ENCODE results near the gene LYZL4.

Gene LYZL4

DNA sequence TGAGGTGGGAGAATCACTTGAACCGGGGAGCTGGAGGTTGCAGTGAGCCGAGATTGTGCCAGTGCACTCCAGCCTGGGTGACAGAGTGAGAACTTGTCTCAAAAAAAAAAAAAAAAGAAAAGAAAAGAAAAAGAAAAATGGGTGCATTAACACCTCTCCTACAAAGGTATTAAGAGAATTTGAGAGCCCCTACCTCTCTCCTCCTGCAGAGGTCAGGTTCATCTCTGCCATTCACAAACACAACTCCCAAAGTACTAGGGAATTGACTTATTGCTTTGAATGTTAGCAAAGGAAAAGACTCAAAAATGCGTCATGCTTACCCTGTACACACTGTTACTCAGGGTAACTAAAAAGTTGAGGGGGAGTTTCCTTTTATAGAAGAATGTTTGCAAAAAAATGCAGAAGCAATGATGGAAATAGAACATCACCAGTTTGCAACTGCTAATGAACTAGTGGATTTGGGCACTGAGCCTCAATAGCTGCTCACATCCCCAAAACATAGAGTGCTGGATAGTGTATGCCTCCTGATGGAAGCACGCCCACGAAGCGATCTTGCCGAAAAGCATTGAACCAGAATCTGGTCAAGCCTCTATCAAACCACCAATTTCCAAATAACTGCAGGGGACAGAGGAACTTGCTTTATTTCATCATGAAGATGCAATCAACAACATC is 15.5 kb upstream of the LYZL4 start:
- no peak for DNase-seq (ENCODE audit: low read depth)

DNA sequence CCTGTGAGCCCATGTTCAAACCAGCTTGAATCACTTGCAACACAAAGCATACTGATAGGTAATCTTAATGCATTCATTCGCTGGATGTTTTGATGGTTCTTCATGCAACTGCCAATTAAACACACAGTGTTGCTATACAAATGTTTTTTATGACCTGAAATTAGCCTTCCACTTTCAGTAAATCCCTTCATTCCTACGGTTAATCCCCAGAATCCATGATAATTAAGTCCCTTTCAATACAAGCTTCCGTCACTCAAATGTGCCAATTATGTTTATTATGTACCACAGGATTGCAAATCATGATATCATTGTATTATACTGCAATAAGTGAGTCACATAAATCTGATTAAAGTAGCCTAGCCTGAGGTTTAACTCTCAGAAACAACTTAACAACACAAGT is 14.5 kb upstream of the LYZL4 start:
- no peak for DNase-seq (ENCODE audit: low read depth)

DNA sequence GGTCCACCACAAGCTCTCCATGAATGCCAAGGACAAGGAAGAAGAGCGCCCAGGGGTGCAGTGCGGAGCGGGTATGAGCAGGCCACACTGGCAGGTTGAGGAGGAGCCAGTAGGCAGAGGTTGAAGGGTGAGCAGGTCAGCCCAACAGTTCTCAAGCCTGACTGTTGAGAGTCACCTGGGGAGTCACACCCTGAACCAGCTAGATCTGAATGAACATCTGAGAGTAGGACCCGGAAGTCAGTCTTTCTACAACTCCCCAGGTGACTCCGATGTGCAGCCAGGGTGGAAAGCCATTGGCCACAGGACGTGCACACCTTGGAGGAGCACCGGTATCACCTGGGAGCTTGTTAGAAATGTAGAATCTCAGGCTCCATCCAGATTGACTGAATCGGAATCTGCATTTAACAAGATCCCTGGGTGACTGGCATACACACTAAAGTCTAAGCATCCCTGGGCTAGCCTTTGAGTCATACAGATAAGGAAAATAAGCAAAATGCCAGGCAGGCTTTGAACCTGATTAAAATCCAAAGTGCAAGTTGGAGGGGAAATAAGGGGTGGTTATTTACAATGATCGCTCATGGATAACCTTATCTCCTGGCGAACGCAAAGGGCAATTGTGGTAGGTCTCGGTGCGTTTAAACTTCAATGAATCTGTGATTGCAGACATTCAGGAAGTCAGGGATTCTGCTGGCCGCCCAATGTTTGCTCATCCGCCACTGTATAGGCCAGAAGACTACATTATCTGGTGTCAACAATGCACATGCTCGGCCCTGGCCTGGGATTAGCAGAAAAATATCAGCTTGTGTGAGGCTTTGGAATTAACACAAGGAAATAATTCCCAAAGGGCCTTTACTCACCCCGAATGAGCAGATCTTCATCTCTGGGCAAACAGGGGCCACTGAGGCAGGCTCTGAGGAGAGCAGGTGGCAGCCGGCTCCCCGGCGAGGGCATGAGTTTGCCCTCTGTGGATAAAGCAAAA is 11.7 kb upstream of the LYZL4 start:
- no peak for DNase-seq (ENCODE audit: low read depth)

DNA sequence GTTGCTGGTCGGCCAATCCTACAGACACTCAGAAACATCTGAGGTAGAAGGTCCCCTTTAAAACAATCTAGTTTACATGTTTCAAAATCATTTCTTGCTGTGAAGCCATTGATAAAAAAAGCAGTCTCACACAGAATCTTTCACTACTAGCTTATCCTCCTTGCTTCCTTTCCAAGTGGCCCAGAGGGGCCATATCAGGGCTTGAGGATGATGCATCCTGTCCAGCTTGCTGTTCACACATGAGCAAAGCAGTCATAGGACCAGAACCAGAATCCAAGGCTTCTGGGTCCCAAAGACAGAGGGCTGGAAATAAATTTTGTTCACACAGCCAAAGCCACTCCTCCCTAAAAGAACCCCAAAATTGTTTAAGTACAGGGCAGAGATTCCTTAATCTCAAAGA is 9.2 kb upstream of the LYZL4 start:
- no peak for DNase-seq (ENCODE audit: low read depth)

DNA sequence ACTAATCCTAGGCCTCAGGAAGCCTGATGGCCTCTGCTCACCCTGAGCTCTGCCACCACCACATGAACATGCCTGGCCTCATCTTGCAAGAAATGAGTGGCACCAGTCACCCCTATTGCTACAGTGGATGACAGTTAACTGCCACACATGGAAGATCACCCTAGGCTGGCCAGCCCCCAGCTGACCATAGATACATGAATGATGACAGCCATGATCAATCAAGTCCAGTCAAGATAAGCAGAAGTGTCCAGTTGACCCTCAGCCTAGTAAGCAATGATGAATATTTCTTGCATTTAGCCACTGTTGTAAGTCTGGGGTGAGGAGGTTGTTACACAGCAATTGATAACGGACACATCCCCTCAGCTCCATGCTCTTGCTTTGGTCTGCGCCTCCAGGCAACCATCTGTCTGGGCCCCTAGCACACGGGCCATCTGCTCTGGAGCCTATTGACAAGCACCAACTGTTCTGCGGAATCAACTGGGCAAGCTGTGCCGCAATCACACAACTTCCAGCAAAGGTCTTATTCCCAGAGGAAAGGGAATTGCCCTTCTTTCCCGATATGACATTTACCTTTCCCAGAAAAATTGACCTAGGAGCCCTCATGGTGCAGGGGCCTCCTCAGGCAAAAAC is 2.2 kb upstream of the LYZL4 start:
- DNase-seq (ENCODE audit: low read depth): no peak

DNA sequence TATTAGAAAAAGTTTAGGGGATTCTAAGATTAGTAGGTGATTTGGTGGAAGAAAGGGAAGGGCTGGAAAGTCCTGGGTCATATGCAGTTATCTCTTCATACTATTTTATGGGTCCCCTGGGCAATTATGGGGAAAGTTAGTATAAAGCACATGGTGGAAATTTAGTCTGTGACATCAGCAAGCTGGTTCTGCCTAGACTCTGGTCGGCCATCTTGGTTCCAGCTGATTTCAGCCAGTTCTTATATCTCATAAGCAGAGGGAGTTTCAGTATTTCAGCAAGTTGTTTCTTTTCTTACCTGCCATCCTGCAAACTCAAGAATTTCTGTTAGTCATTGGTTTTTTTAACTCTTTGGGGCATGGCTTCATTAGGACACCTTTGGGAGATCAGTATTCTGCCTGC is 1.0 kb upstream of the LYZL4 start:
- DNase-seq (ENCODE audit: low read depth): no peak

- DNase-seq (ENCODE audit: low read depth): no peak
Measured at GRCh38 chr3:42408156-42408555, 2.3 kb downstream of the LYZL4 start.

DNA sequence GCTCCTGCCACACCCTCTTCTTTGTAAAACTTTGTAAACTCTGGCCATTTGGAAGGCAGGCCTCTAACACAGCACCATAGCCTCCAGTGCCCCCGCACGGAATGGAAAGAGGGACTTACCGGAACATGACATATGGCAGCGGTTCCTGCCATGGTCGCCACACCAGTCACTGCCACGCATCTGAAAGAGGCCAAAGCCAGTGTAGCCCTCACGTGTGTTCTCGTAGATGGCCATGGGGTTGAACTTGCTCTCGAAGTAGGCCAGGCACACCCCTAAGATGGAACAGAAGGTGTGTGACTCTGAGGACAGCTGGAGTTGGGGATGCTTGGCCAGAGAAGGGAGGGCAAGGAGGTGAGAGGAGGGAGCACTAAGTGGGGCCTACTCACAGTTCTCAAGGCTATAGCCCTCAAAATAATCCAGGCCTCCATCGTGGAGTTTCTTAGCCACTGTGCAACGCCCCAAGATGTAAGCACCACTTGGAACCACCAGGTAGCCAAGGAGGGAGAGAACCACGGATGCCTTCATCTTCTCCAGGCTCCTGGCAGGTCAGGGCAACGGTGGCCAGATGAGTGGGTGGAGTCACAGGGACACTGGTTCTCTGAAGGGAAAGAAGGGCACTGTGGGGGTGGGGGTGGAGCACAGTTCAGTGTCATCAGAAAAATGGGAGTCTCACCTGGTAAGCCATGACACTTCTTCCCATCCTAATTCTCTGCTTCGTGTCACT is 3.5 kb downstream of the LYZL4 start:
- DNase-seq (ENCODE audit: low read depth): no peak

GRCh38 chr3:42405857-42406256 is 4.6 kb downstream of the LYZL4 start:
- DNase-seq (ENCODE audit: low read depth): no peak

GRCh38 chr3:42403737-42404136 is 6.7 kb downstream of the LYZL4 start:
- DNase-seq (ENCODE audit: low read depth): no peak

- no peak for DNase-seq (ENCODE audit: low read depth)
Measured at GRCh38 chr3:42402394-42403096, 7.9 kb downstream of the LYZL4 start.

- DNase-seq (ENCODE audit: low read depth): no peak
Measured at GRCh38 chr3:42398080-42398479, 12.3 kb downstream of the LYZL4 start.

GRCh38 chr3:42397644-42398043 is 12.8 kb downstream of the LYZL4 start:
- no peak for DNase-seq (ENCODE audit: low read depth)

GRCh38 chr3:42394579-42395288 is 15.7 kb downstream of the LYZL4 start:
- no peak for DNase-seq (ENCODE audit: low read depth)

DNA sequence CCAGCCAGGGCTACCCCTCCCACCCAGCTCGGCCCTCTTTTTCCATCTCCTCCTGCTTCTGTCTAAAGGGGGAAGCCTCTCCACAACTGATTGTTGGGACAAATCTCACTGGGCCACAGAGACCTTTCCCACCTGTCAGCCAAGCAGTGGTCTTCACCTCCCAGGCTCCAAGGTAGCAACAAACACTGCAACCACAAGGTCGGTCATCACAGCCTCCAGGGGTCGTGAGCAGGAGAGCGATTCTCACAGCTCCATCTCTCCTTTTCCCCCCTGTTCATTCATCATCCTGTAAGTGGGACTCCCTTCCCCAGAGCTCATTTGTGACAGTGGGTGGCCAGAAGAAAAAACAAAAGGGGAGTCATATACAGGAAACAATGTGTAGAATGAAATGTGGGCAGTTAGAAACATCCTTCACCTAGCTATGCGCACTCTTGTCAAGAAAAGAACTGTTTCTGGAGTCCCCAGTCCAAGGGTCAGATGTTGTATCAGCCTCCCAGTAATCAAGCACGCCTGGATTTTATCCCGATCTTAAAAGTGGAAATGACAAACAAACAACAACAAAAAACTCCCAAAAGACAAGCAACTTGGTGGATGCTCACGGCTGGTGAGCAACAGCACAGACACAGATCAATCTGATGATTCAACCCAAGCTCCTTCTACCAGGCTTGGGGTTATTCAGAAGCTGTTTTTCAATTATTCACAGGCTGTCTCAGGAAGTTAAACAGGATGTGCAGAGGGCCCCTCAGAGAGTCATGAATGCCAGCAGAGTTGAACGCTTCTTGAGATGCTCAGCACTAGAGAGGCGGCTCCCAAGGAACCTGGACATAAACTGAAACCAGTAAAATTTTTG is 22.4 kb downstream of the LYZL4 start:
- no peak for DNase-seq (ENCODE audit: low read depth)

DNA sequence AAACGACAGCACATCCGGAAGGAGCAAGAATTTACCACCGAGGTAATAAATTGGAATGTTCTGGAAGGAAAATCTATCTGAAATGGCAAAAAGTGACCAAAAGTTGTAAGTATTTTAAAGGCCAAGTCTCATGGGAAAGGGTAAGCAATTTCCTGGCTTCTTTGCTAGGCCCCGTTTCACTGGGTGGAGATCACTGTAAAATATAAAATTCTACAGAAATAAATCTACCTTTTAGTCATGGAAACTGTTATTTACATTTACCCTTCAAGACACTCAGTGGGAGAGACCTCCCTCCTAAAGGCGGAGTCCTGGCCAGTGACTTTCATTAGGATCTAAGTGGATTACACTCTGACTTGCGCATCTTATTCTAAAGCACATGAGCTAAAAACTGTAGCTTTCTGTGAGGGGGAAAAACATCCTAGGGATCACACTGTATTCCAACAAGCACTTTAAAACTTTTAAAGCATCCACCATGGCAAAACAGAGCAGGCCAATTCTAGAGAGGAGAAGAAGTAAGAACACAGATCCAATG is 28.8 kb downstream of the LYZL4 start:
- no peak for DNase-seq (ENCODE audit: low read depth)

- no peak for DNase-seq (ENCODE audit: low read depth)
Measured at GRCh38 chr3:42377681-42378080, 32.7 kb downstream of the LYZL4 start.

DNA sequence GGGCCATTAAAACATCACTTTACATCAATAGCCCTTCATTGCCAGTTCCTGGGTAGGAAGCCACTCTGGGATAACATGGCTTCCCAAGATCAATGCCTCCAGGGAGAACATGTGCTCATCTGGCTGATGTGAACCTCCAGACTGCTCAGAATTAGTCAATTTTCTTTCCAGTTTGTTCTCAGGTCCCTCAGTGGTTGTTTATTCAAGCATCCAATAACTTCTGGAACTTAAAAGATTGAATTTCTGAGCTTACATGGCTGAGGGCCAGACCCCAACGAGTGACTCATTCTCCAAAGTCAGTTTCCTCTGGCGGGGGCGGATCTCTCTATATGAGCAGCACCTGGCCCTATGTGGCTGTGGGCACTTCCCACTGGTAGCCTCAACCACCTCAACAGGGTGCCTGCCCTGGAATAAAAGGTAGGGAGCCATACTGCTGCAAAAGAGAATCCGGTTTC is 34.0 kb downstream of the LYZL4 start:
- peak; percentile 18 for DNase-seq (ENCODE audit: low read depth)

DNA sequence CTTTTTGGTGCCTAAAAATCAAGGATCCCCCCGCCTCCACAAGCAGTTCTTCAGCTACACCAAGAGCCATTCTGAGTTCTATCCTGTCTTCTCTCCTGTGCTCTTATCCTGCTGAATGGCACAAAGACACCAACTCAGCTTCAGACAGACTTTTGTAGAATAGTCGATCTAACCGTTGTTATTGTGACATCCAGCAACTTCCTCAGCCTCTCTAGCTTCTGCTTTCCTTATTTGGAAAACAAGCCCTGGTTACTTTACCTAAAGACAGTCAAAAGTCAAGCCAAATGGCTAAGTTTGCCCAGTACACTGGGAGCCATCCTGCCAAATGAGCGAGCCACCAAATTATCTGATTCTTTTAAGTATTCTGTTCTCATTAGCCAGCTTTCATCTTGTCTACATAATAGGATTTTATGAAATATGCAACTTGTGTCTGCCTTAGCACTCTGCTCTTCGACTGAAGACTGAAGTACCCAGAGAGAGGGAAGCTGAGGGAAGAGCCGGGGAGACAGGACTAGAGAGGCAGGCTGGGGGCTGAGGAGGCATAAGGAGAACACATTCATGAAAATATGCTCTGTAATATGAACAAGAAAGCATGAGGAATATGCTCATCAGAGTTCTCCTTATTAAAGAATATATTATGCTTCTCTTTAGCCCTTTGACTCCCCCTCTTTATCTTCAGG is 35.1 kb downstream of the LYZL4 start:
- DNase-seq (ENCODE audit: low read depth): no peak

Measured in GM04504 (cell line).